NCI-H1105 (cell line): ENCODE data around the gene ACD.
"Not testable (repeated sequence)": the region's sequence is repeated elsewhere in the genome, so short reads cannot be mapped to it uniquely, and the experiment has no call there.

Source experiments
- DNase-seq: peaks from one replicate; lab custom pipeline; 2025; lab: John Stamatoyannopoulos, UW

ACD gene

GRCh38 chr16:67659675-67660563, at the start of gene ACD:
ACD (minus strand) TSS chr16:67660260; CDS start chr16:67660220, 40 bp downstream.
- DNase-seq = peak; percentile 77

GRCh38 chr16:67709050-67709449, 49.0 kb upstream of the ACD start:
- DNase-seq = no peak

- no peak for DNase-seq
Observed at GRCh38 chr16:67708368-67708771, 48.3 kb upstream of the ACD start.

- DNase-seq = no peak
Observed at GRCh38 chr16:67707790-67708189, 47.7 kb upstream of the ACD start.

- no peak for DNase-seq
Observed at GRCh38 chr16:67707210-67707609, 47.1 kb upstream of the ACD start.

GRCh38 chr16:67704110-67704509, 44.0 kb upstream of the ACD start:
- DNase-seq = no peak

GRCh38 chr16:67703626-67704025, 43.6 kb upstream of the ACD start:
- no peak for DNase-seq

- DNase-seq = no peak
Observed at GRCh38 chr16:67702130-67702529, 42.1 kb upstream of the ACD start.

GRCh38 chr16:67701420-67701819, 41.4 kb upstream of the ACD start:
- no peak for DNase-seq

- no peak for DNase-seq
Observed at GRCh38 chr16:67699265-67699664, 39.2 kb upstream of the ACD start.

GRCh38 chr16:67697422-67698185, 37.5 kb upstream of the ACD start:
- DNase-seq = no peak

GRCh38 chr16:67694611-67695010, 34.6 kb upstream of the ACD start:
- no peak for DNase-seq

GRCh38 chr16:67693517-67694285, 33.6 kb upstream of the ACD start:
- not testable (repeated sequence) for DNase-seq

- DNase-seq = no peak
Observed at GRCh38 chr16:67685388-67686112, 25.5 kb upstream of the ACD start.

GRCh38 chr16:67683767-67684166, 23.7 kb upstream of the ACD start:
- DNase-seq = no peak

GRCh38 chr16:67679935-67680897, 20.2 kb upstream of the ACD start:
- no peak for DNase-seq

- DNase-seq = no peak
Observed at GRCh38 chr16:67678354-67679023, 18.4 kb upstream of the ACD start.

GRCh38 chr16:67677712-67678111, 17.7 kb upstream of the ACD start:
- DNase-seq = no peak

GRCh38 chr16:67676939-67677338, 16.9 kb upstream of the ACD start:
- no peak for DNase-seq

GRCh38 chr16:67676516-67676915, 16.5 kb upstream of the ACD start:
- DNase-seq = no peak
